ENCODE measurements around the gene DCAF12L1. TPM values are rescaled to one million over a fixed set of nuclear protein-coding genes. Genes with fewer than 3 reads are reported as not detected.

Gene DCAF12L1
- total RNA-seq, 1 donor from 2014 or later: not detected

GRCh38 chrX:126551306-126551705 is 1.3 kb downstream of the DCAF12L1 start:
- Histone ChIP-seq H3K27ac (no peak overlapping the region), H3K9me3 (no peaks in the 10 kb centered on the region), H3K27me3 (no peaks in the 10 kb centered on the region), H3K4me3 (no peak overlapping the region), H3K4me1 (no peaks in the 10 kb centered on the region), H3K36me3 (no peaks in the 10 kb centered on the region)
- no peak for DNase-seq (ENCODE audit: low spot score in 2 of 2)
- no peak for TF ChIP-seq CTCF (IDR thresholded peaks at IDR 0.05)
- intact Hi-C loops (cut with DNase I): no loop called here

GRCh38 chrX:126550816-126551215 is 1.8 kb downstream of the DCAF12L1 start:
- no peak for TF ChIP-seq CTCF (IDR thresholded peaks at IDR 0.05)
- Histone ChIP-seq H3K27me3 (no peaks in the 10 kb centered on the region), H3K9me3 (no peaks in the 10 kb centered on the region), H3K27ac (no peak overlapping the region), H3K4me3 (no peak overlapping the region), H3K36me3 (no peaks in the 10 kb centered on the region), H3K4me1 (no peaks in the 10 kb centered on the region)
- intact Hi-C loops (cut with DNase I): no loop called here
- no peak for DNase-seq (ENCODE audit: low spot score in 2 of 2)

GRCh38 chrX:126509923-126510322 is 42.7 kb downstream of the DCAF12L1 start:
- no peak for TF ChIP-seq CTCF (IDR thresholded peaks at IDR 0.05)
- H3K9me3 ChIP-seq: no peaks in the 10 kb centered on the region
- intact Hi-C loops (cut with DNase I): no loop called here
- no peaks in the 10 kb centered on the region for H3K4me1 ChIP-seq
- H3K36me3 ChIP-seq: no peaks in the 10 kb centered on the region
- H3K27ac ChIP-seq: no peak overlapping the region
- H3K27me3 ChIP-seq: no peaks in the 10 kb centered on the region
- no peak overlapping the region for H3K4me3 ChIP-seq
- DNase-seq (ENCODE audit: low spot score in 2 of 2): no peak
